Choroid plexus epithelial cell (primary cell): ENCODE measurements around the gene NLGN1.

Experiments
- DNase-seq: peaks from one replicate; pipeline ENCODE4 v3.0.0-alpha.2; 2010; ENCODE audit warnings: low read depth
- H3K4me3 ChIP-seq: 2 replicates; pipeline ENCODE4 v1.5.1; 2011; ENCODE audit warnings: low read depth, mild to moderate bottlenecking, control low read depth, low read length, moderate library complexity
- CTCF ChIP-seq: conservative IDR thresholded peaks from 2 replicates; pipeline ENCODE4 v1.5.1; 2011; ENCODE audit warnings: low read depth, mild to moderate bottlenecking, control low read depth, inconsistent platforms, low read length, moderate library complexity

Gene NLGN1

GRCh38 chr3:174158674-174159073 lies 761.1 kb downstream of the NLGN1 start:
- H3K4me3 ChIP-seq = no peak overlapping the region
- DNase-seq = no peak
- TF ChIP-seq CTCF = no peak

DNA sequence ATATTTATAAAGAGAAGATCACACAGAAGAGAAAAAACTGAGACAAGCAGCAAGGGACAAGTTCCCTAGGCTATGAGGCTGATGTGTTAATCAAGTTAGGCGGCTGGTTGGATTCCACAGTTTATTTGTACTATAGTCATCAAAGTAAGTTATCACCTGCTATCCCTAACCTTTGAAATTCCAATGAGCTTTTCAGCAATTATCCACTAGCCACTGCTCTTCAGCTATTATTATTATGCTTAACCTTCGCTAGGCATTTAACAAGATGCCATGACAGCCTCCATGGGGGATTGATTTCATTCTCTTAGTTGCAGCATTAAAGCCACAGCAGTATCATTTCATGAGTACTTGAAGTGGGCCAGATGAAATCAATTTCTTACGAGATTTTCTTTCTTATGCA lies 762.1 kb downstream of the NLGN1 start:
- TF ChIP-seq CTCF = no peak
- H3K4me3 ChIP-seq = no peak overlapping the region
- DNase-seq = no peak

DNA sequence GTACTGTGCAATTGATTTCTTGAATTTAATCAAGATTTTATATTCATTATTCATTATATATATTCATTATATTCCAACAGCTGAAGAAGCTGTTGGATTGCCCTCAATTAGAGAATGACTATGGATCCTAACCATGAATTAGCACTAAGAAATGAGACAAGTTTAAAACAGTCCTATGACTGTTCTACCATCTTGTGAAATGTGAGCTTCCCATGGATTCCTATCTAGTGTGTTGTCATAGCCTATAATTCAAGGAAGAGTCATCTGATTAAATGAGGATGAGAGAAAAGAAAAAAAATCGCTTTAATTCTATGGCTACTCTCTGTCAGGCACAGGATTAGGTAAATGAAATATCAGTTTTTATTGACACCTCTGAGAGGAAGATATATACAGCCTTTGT lies 765.0 kb downstream of the NLGN1 start:
- TF ChIP-seq CTCF = no peak
- no peak for DNase-seq
- H3K4me3 ChIP-seq = no peak overlapping the region

- no peak for TF ChIP-seq CTCF
- peak; percentile 2 for DNase-seq
- no peak overlapping the region for H3K4me3 ChIP-seq
Observed at GRCh38 chr3:174168026-174168425, 770.5 kb downstream of the NLGN1 start.

- H3K4me3 ChIP-seq = no peak overlapping the region
- no peak for DNase-seq
- TF ChIP-seq CTCF = no peak
Observed at GRCh38 chr3:174168538-174169254, 771.2 kb downstream of the NLGN1 start.

DNA sequence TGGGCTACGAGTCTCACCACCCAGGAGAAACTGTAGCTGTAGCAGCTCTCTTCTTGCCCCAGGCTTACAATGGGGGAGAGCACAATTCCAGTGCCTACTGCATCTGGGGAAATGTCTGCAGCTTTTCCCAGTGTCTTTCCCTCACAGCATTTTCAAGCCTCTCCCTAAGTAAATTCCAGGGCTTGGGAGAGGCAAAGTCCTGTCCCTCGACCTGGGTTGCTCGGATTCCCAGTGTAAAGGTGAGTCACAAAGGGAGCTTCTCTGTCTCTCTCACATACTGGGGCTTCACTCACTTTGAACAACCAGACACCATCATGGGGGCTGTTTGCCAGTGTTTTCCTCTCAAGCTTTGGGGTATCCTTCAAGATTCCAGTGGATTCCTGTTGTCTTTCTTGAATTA lies 772.2 kb downstream of the NLGN1 start:
- TF ChIP-seq CTCF = no peak
- no peak for DNase-seq
- no peak overlapping the region for H3K4me3 ChIP-seq

DNA sequence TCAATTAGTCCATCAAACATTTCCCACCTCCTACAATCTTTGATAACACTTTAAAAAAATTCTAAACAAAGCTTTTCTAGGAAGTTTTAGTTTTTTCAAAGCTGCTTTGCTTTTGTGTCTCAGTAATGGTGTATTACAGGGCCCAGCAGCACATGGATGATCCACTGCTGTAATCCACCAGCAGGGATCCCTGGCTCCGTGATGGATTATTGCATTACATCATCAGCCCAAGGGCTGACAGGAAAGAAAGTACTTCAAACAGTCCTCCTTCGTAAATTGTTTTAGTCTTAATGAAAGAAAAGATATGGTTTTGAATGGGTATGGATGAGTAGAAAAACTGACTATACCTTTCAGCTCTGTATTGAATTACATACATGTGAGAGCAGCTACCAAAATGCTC lies 772.7 kb downstream of the NLGN1 start:
- no peak overlapping the region for H3K4me3 ChIP-seq
- no peak for TF ChIP-seq CTCF
- DNase-seq = peak; percentile 2
